Activated naive CD4-positive, alpha-beta T cell treated with anti-CD3 and anti-CD28 coated beads, Interleukin-2, amount 10 ng/mL, durations not matched to agents 7 days and 5 days (primary cell): ENCODE results near the gene ZSCAN10.

Experiments used
- CTCF ChIA-PET: fragments of 350-600 bp; sonication (Branson Sonifier 250); formaldehyde crosslinking; loops from one replicate; lab custom pipeline; 2021; ENCODE audit warnings: antibody characterized with exemption; lab: Charles Lee
- DNase-seq: peaks from one replicate; pipeline ENCODE4 v3.0.0-alpha.2; 2020
- H3K27ac Mint-ChIP-seq: one replicate; pipeline ENCODE4 v1.8.0; 2021; ENCODE audit warnings: mild to moderate bottlenecking, moderate library complexity, mixed read lengths
- H3K27me3 Mint-ChIP-seq: one replicate; pipeline ENCODE4 v1.8.0; 2021; ENCODE audit warnings: mild to moderate bottlenecking, mixed read lengths
- H3K36me3 Mint-ChIP-seq: one replicate; pipeline ENCODE4 v1.8.0; 2021; ENCODE audit warnings: mixed read lengths
- H3K4me1 Mint-ChIP-seq: one replicate; pipeline ENCODE4 v1.8.0; 2021; ENCODE audit warnings: mixed read lengths
- H3K4me3 Mint-ChIP-seq: one replicate; pipeline ENCODE4 v1.8.0; 2021; ENCODE audit warnings: mild to moderate bottlenecking, moderate library complexity, mixed read lengths
- H3K9me3 Mint-ChIP-seq: one replicate; pipeline ENCODE4 v1.8.0; 2021; ENCODE audit warnings: mixed read lengths

ZSCAN10 gene

GRCh38 chr16:3112058-3112880 is 13.2 kb upstream of the ZSCAN10 start, which contains the start of gene ZNF205:
Gene ZNF205 (plus strand): TSS chr16:3112586. CDS start chr16:3113431, 845 bp downstream.
- CTCF ChIA-PET, result interaction anchor here (1.1 to 3.1 kb wide), 2 partner anchors 10 to 17 kb away, joined by 3 to 14 read pairs; no protein-coding TSS in a partner anchor
- Mint-ChIP-seq H3K4me3 (no peak within 1 kb of the TSS), H3K27ac (no peak within 1 kb of the TSS), H3K4me1 (peaks cover 8% of the 10 kb centered on the region), H3K27me3 (peaks cover 75% of the 10 kb centered on the region), H3K9me3 (no peaks in the 10 kb centered on the region), H3K36me3 (no peaks in the 10 kb centered on the region)
- DNase-seq, result no peak

- Mint-ChIP-seq H3K4me3 (peak overlapping the region; percentile 71), H3K9me3 (no peaks in the 10 kb centered on the region), H3K27ac (peak overlapping the region; percentile 88), H3K4me1 (peaks cover 48% of the 10 kb centered on the region), H3K27me3 (peaks cover 21% of the 10 kb centered on the region), H3K36me3 (no peaks in the 10 kb centered on the region)
- CTCF ChIA-PET, result interaction anchor here (11.4 kb wide), 1 partner anchor 22 kb away, joined by 200 read pairs; no protein-coding TSS in a partner anchor
- peak; percentile 93 for DNase-seq
Observed at GRCh38 chr16:3106205-3106928, 7.3 kb upstream of the ZSCAN10 start.

- H3K9me3 Mint-ChIP-seq, result no peaks in the 10 kb centered on the region
Observed at GRCh38 chr16:3101841-3102470, 2.9 kb upstream of the ZSCAN10 start.

GRCh38 chr16:3101018-3101840 is 2.1 kb upstream of the ZSCAN10 start:
- H3K9me3 Mint-ChIP-seq, result no peaks in the 10 kb centered on the region
- DNase-seq, result peak; percentile 67
- CTCF ChIA-PET, result interaction anchor here (0.6 to 11.4 kb wide), 12 partner anchors 8 to 240 kb away, joined by 3 to 200 read pairs (median 4); no protein-coding TSS in a partner anchor
- peaks cover 80% of the 10 kb centered on the region for H3K4me1 Mint-ChIP-seq
- H3K4me3 Mint-ChIP-seq, result peak overlapping the region; percentile 74
- H3K27me3 Mint-ChIP-seq, result peaks cover 18% of the 10 kb centered on the region
- H3K27ac Mint-ChIP-seq, result peak overlapping the region; percentile 93
- H3K36me3 Mint-ChIP-seq, result no peaks in the 10 kb centered on the region

More at GRCh38 chr16:3101841-3102470, 2.9 kb upstream of the ZSCAN10 start:
- DNase-seq, result peak; percentile 62
- no peaks in the 10 kb centered on the region for H3K36me3 Mint-ChIP-seq
- peaks cover 18% of the 10 kb centered on the region for H3K27me3 Mint-ChIP-seq
- H3K27ac Mint-ChIP-seq, result peak overlapping the region; percentile 93
- peak overlapping the region; percentile 74 for H3K4me3 Mint-ChIP-seq
- H3K4me1 Mint-ChIP-seq, result peaks cover 77% of the 10 kb centered on the region
- CTCF ChIA-PET, result interaction anchor here (0.9 to 11.4 kb wide), 10 partner anchors 9 to 49 kb away, joined by 3 to 200 read pairs (median 5); no protein-coding TSS in a partner anchor

- H3K4me1 Mint-ChIP-seq, result peaks cover 79% of the 10 kb centered on the region
Observed at GRCh38 chr16:3099732-3100499, 822 bp upstream of the ZSCAN10 start.

GRCh38 chr16:3099395-3099731 is 269 bp upstream of the ZSCAN10 start:
- Mint-ChIP-seq H3K9me3 (no peaks in the 10 kb centered on the region), H3K27me3 (peaks cover 18% of the 10 kb centered on the region), H3K27ac (no peak overlapping the region), H3K4me1 (peaks cover 82% of the 10 kb centered on the region), H3K36me3 (no peaks in the 10 kb centered on the region), H3K4me3 (no peak overlapping the region)
- CTCF ChIA-PET, result interaction anchor here (1.4 to 11.4 kb wide), 4 partner anchors 29 to 68 kb away, joined by 3 to 200 read pairs (median 15); partner anchors contain the start of gene IL32
- DNase-seq, result no peak

More at GRCh38 chr16:3099732-3100499, 822 bp upstream of the ZSCAN10 start:
- DNase-seq, result peak; percentile 95
- H3K27ac Mint-ChIP-seq, result peak overlapping the region; percentile 78
- H3K36me3 Mint-ChIP-seq, result no peaks in the 10 kb centered on the region
- CTCF ChIA-PET, result interaction anchor here (0.8 to 11.4 kb wide), 5 partner anchors 29 to 69 kb away, joined by 3 to 200 read pairs (median 11); partner anchors contain the start of gene IL32
- peaks cover 18% of the 10 kb centered on the region for H3K27me3 Mint-ChIP-seq
- no peaks in the 10 kb centered on the region for H3K9me3 Mint-ChIP-seq
- peak overlapping the region; percentile 73 for H3K4me3 Mint-ChIP-seq

GRCh38 chr16:3097266-3097665 is 1.8 kb downstream of the ZSCAN10 start:
- Mint-ChIP-seq H3K27ac (no peak overlapping the region), H3K4me3 (no peak overlapping the region), H3K4me1 (peaks cover 75% of the 10 kb centered on the region), H3K9me3 (no peaks in the 10 kb centered on the region), H3K36me3 (no peaks in the 10 kb centered on the region), H3K27me3 (peaks cover 18% of the 10 kb centered on the region)
- DNase-seq, result no peak
- CTCF ChIA-PET, result interaction anchor here (0.6 to 11.4 kb wide), 7 partner anchors 21 to 69 kb away, joined by 3 to 200 read pairs (median 8); no protein-coding TSS in a partner anchor

- Mint-ChIP-seq H3K27me3 (peaks cover 18% of the 10 kb centered on the region), H3K4me1 (peaks cover 75% of the 10 kb centered on the region), H3K27ac (peak overlapping the region; percentile 77), H3K4me3 (no peak overlapping the region), H3K36me3 (no peaks in the 10 kb centered on the region), H3K9me3 (no peaks in the 10 kb centered on the region)
- DNase-seq, result no peak
- CTCF ChIA-PET, result interaction anchor here (0.9 to 11.4 kb wide), 11 partner anchors 20 to 75 kb away, joined by 3 to 200 read pairs (median 6); partner anchors contain the start of gene ZNF213
Observed at GRCh38 chr16:3096362-3096761, 2.7 kb downstream of the ZSCAN10 start.

- Mint-ChIP-seq H3K27ac (peak overlapping the region; percentile 77), H3K4me3 (no peak overlapping the region)
- CTCF ChIA-PET, result interaction anchor here (0.8 to 11.4 kb wide), 12 partner anchors 20 to 74 kb away, joined by 3 to 200 read pairs (median 6); partner anchors contain the start of gene ZNF213
Observed at GRCh38 chr16:3095869-3096268, 3.2 kb downstream of the ZSCAN10 start.

GRCh38 chr16:3094289-3095027 is 4.6 kb downstream of the ZSCAN10 start:
- CTCF ChIA-PET, result interaction anchor here (1.4 to 2.5 kb wide), 5 partner anchors 18 to 35 kb away, joined by 4 to 19 read pairs (median 5); no protein-coding TSS in a partner anchor
- Mint-ChIP-seq H3K27ac (peak overlapping the region; percentile 1), H3K9me3 (no peaks in the 10 kb centered on the region), H3K27me3 (peaks cover 13% of the 10 kb centered on the region), H3K4me3 (no peak overlapping the region), H3K36me3 (no peaks in the 10 kb centered on the region), H3K4me1 (peaks cover 67% of the 10 kb centered on the region)
- peak; percentile 70 for DNase-seq

More at GRCh38 chr16:3095869-3096268, 3.2 kb downstream of the ZSCAN10 start:
- peak; percentile 79 for DNase-seq
- Mint-ChIP-seq H3K4me1 (peaks cover 75% of the 10 kb centered on the region), H3K27me3 (peaks cover 18% of the 10 kb centered on the region), H3K36me3 (no peaks in the 10 kb centered on the region), H3K9me3 (no peaks in the 10 kb centered on the region)

GRCh38 chr16:3092501-3092941 is 6.6 kb downstream of the ZSCAN10 start:
- Mint-ChIP-seq H3K9me3 (no peaks in the 10 kb centered on the region), H3K36me3 (no peaks in the 10 kb centered on the region), H3K27me3 (peaks cover 6% of the 10 kb centered on the region), H3K4me1 (peaks cover 65% of the 10 kb centered on the region), H3K27ac (peak overlapping the region; percentile 69), H3K4me3 (no peak overlapping the region)
- CTCF ChIA-PET, result interaction anchor here (1.6 to 2.5 kb wide), 4 partner anchors 10 to 40 kb away, joined by 4 to 19 read pairs (median 6); no protein-coding TSS in a partner anchor
- no peak for DNase-seq
